Upper lobe of right lung (tissue), 1 donor: Measurements from ENCODE around the gene WDR43. TPM values are rescaled to one million over a fixed set of nuclear protein-coding genes. Genes with fewer than 3 reads are reported as not detected.

Experiments
- ATAC-seq: fragments of 200-7000 bp; cut with Tn5 transposase; one replicate; pipeline ENCODE4 v1.9.1; 2020; ENCODE audit warnings: mild to moderate bottlenecking, moderate library complexity
- DNase-seq: peaks from one replicate; pipeline ENCODE4 v3.0.0-alpha.2; 2020
- H3K27ac ChIP-seq: fragments of 200-600 bp; one replicate; pipeline ENCODE4 v1.8.0; 2022
- H3K27me3 ChIP-seq: fragments of 200-600 bp; one replicate; pipeline ENCODE4 v1.8.0; 2022; ENCODE audit warnings: mild to moderate bottlenecking
- H3K36me3 ChIP-seq: fragments of 200-600 bp; one replicate; pipeline ENCODE4 v1.8.0; 2022
- H3K4me1 ChIP-seq: fragments of 200-600 bp; one replicate; pipeline ENCODE4 v1.8.0; 2022
- H3K4me3 ChIP-seq: fragments of 200-600 bp; one replicate; pipeline ENCODE4 v1.8.0; 2022; ENCODE audit warnings: mild to moderate bottlenecking
- H3K9me3 ChIP-seq: fragments of 200-600 bp; one replicate; pipeline ENCODE4 v1.8.0; 2022
- CTCF ChIP-seq: fragments of 200-600 bp; IDR thresholded peaks from one replicate; pipeline ENCODE4 v1.8.0; 2022; ENCODE audit warnings: antibody characterized with exemption
- intact Hi-C: fragments of 100-400 bp; cut with DNase I; formaldehyde crosslinking; loops from one replicate; pipeline ENCODE4 v1.11.0; 2022
- total RNA-seq: library from RNA; stranded (reverse); fragmentation: NEBNext Ultra II Directional; extraction: Animal tissue kit (Norgen Biotek cat#: 25700); gene quantifications from one replicate; pipeline ENCODE4 v1.2.1, GENCODE V29; 2021
- donor health status: DM: no; HTN: yes; CAD: no; lungs with severe emphysema.

Gene WDR43
- total RNA-seq, 1 donor from 2014 or later, result 27.6 TPM

DNA sequence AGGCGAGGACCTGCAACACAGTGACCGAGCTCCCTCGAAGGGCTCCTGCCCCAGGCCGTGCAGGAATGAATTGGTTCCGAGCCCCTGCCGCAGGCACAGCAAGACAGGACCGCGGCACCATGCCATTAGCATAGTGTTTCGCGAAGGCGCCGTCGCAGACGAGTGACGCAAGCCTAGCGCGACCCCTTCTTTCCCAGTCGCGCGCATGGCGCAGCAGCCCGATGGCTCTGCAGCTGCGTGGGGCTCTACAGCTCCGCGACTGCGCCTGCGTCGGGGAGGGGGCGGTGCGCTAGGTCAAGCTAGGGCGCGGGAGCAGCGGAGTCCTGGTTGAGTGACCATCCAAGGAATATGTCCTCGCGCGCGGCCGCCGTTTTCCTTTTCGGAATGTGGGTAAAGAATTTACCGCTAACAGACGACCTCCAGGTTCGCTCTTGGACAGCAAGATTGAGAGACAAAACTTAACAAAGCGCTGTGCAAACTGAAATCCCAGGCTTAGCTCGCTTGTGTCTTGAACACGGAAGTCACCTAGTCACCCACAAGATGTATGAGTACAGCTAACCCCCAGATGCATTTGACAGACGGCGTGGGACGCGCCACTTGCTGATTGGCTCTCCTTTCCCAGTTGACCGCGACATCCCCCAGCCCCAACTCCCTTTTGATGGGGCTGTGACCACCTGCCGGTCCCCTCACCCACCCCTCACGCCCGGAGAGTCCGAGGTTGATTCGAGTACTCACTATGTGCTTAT, 24.1 kb upstream of the WDR43 start, which contains the start of gene TRMT61B:
Gene TRMT61B (minus strand): TSS at position 164 of the 746 bp plus-strand sequence. CDS start 32 bp downstream, at position 132.
- Histone ChIP-seq H3K36me3 (no peaks in the 10 kb centered on the region), H3K4me1 (peaks cover 26% of the 10 kb centered on the region), H3K9me3 (no peaks in the 10 kb centered on the region), H3K27me3 (no peaks in the 10 kb centered on the region), H3K27ac (peak within 1 kb of the TSS; percentile 83), H3K4me3 (peak within 1 kb of the TSS; percentile 87)
- intact Hi-C loops, result no loop called here
- DNase-seq, result peak; percentile 99
- no peak for TF ChIP-seq CTCF
- peak; percentile 100 for ATAC-seq

DNA sequence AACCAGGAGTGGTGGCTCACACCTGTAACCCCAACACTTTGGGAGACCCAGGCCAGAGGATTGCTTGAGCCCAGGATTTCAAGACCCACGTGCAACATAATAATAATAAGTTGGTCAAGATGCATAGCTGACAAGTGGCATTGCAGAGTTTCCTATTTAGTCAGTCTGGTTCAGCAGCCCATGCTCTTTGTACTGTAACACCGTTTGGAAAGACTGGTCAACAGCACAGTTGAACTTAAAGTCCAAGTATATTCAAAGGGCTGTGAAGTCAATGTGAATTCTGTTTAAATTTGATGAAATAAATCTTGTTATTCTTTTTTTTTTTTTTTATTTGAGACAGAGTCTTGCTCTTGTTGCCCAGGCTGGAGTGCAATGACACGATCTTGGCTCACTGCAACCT, 22.8 kb upstream of the WDR43 start:
- peaks cover 26% of the 10 kb centered on the region for H3K4me1 ChIP-seq
- no peaks in the 10 kb centered on the region for H3K36me3 ChIP-seq
- H3K27ac ChIP-seq, result no peak overlapping the region
- no peaks in the 10 kb centered on the region for H3K9me3 ChIP-seq
- no peak for TF ChIP-seq CTCF
- DNase-seq (no peak), ATAC-seq (no peak)
- intact Hi-C loops, result no loop called here
- H3K4me3 ChIP-seq, result no peak overlapping the region
- peaks cover 6% of the 10 kb centered on the region for H3K27me3 ChIP-seq

- no peak for TF ChIP-seq CTCF
- ATAC-seq, result no peak
- intact Hi-C loops, result no loop called here
Observed at GRCh38 chr2:28880193-28880592, 14.3 kb upstream of the WDR43 start.

GRCh38 chr2:28893488-28893887, 979 bp upstream of the WDR43 start:
- Histone ChIP-seq H3K36me3 (no peaks in the 10 kb centered on the region), H3K27me3 (no peaks in the 10 kb centered on the region), H3K27ac (no peak overlapping the region), H3K4me1 (peaks cover 16% of the 10 kb centered on the region), H3K9me3 (no peaks in the 10 kb centered on the region), H3K4me3 (no peak overlapping the region)
- intact Hi-C loops, result no loop called here
- DNase-seq (no peak), ATAC-seq (no peak)
- no peak for TF ChIP-seq CTCF

More at GRCh38 chr2:28880193-28880592, 14.3 kb upstream of the WDR43 start:
- Histone ChIP-seq H3K9me3 (no peaks in the 10 kb centered on the region), H3K27me3 (peaks cover 6% of the 10 kb centered on the region), H3K27ac (no peak overlapping the region), H3K4me3 (no peak overlapping the region), H3K36me3 (no peaks in the 10 kb centered on the region), H3K4me1 (no peaks in the 10 kb centered on the region)
- DNase-seq, result no peak

- no peaks in the 10 kb centered on the region for H3K27me3 ChIP-seq
- intact Hi-C loops, result no loop called here
- no peaks in the 10 kb centered on the region for H3K9me3 ChIP-seq
- ATAC-seq, result peak; percentile 34
- peak overlapping the region; percentile 92 for H3K4me3 ChIP-seq
- H3K36me3 ChIP-seq, result no peaks in the 10 kb centered on the region
- H3K4me1 ChIP-seq, result peaks cover 21% of the 10 kb centered on the region
- H3K27ac ChIP-seq, result peak overlapping the region; percentile 79
- TF ChIP-seq CTCF, result no peak
- peak; percentile 73 for DNase-seq
Observed at GRCh38 chr2:28895189-28895893, 874 bp downstream of the WDR43 start.
